ENCODE measurements around the gene GMDS.

GMDS gene

GRCh38 chr6:1720620-1721322 is 524.6 kb downstream of the GMDS start:
- Histone ChIP-seq H3K9me3 (ENCODE audit: insufficient read depth, low read depth, low read length) (no peaks in the 10 kb centered on the region), H3K36me3 (ENCODE audit: insufficient read depth, low read length) (no peaks in the 10 kb centered on the region; the same call in 1 of the 2 replicates), H3K4me3 (ENCODE audit: low read length, poor library complexity, severe bottlenecking) (no peak overlapping the region), H4K20me1 (ENCODE audit: insufficient read depth, low read length, poor library complexity, severe bottlenecking) (no peaks in the 10 kb centered on the region), H3K4me2 (ENCODE audit: low read depth, low read length, poor library complexity, severe bottlenecking) (no peak overlapping the region), H3K79me2 (ENCODE audit: insufficient read depth, low read length) (no peaks in the 10 kb centered on the region), H3F3A (ENCODE audit: low read depth) (no peaks in the 10 kb centered on the region), H2AFZ (ENCODE audit: low read length) (no peak overlapping the region), H3K9ac (ENCODE audit: low read depth, low read length, poor library complexity, severe bottlenecking) (no peak overlapping the region), H3K27me3 (ENCODE audit: insufficient read depth, low read length, poor library complexity, severe bottlenecking) (no peaks in the 10 kb centered on the region), H3K9me2 (replicated peaks; ENCODE audit: low read depth, low read length) (no peaks in the 10 kb centered on the region), H3K4me1 (ENCODE audit: insufficient read depth, low read length, poor library complexity, severe bottlenecking) (peaks cover 11% of the 10 kb centered on the region)
- no peak for TF ChIP-seq EZH2phosphoT487 (IDR thresholded peaks at IDR 0.05; ENCODE audit: borderline replicate concordance)
- no peak for TF ChIP-seq CTCF (conservative IDR thresholded peaks at IDR 0.05; ENCODE audit: low read length)

DNA sequence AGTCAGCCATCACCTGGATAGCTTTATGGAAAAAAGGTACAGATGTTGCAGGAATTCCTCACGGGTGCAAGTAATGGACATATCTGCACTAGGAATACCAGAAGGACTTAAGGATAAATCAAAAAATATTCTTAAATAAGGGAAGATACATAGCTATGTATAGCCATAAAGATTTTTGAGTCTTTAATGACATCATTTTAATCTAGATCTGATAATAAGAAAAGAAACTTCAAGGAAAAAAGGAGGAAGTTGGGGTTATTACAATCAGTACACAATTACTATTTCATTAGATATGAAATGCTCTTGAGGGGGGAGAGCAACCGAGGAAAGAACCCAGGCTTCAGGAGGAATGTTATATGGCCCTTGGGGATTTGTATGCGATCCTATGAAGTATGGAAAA is 525.5 kb downstream of the GMDS start:
- TF ChIP-seq EZH2phosphoT487 (IDR thresholded peaks at IDR 0.05; ENCODE audit: borderline replicate concordance) (no peak), CTCF (conservative IDR thresholded peaks at IDR 0.05; ENCODE audit: low read length) (no peak)
- no peak overlapping the region for H3K4me2 ChIP-seq (ENCODE audit: low read depth, low read length, poor library complexity, severe bottlenecking)
- H3K9me3 ChIP-seq (ENCODE audit: insufficient read depth, low read depth, low read length), result no peaks in the 10 kb centered on the region

GRCh38 chr6:1716868-1717267 is 528.5 kb downstream of the GMDS start:
- peaks cover 7% of the 10 kb centered on the region for H3K4me1 ChIP-seq (ENCODE audit: insufficient read depth, low read length, poor library complexity, severe bottlenecking)
- TF ChIP-seq EZH2phosphoT487 (IDR thresholded peaks at IDR 0.05; ENCODE audit: borderline replicate concordance), result no peak
- no peak for TF ChIP-seq CTCF (conservative IDR thresholded peaks at IDR 0.05; ENCODE audit: low read length)
- H3K27me3 ChIP-seq (ENCODE audit: insufficient read depth, low read length, poor library complexity, severe bottlenecking), result no peaks in the 10 kb centered on the region
- no peak overlapping the region for H3K4me2 ChIP-seq (ENCODE audit: low read depth, low read length, poor library complexity, severe bottlenecking)
- H2AFZ ChIP-seq (ENCODE audit: low read length), result no peak overlapping the region
- H3K9ac ChIP-seq (ENCODE audit: low read depth, low read length, poor library complexity, severe bottlenecking), result no peak overlapping the region
- no peaks in the 10 kb centered on the region for H3K79me2 ChIP-seq (ENCODE audit: insufficient read depth, low read length)
- no peak overlapping the region for H3K4me3 ChIP-seq (ENCODE audit: low read length, poor library complexity, severe bottlenecking)
- no peaks in the 10 kb centered on the region for H3K36me3 ChIP-seq (ENCODE audit: insufficient read depth, low read length)
- H3K9me2 ChIP-seq (replicated peaks; ENCODE audit: low read depth, low read length), result no peaks in the 10 kb centered on the region
- H3K9me3 ChIP-seq (ENCODE audit: insufficient read depth, low read depth, low read length), result no peaks in the 10 kb centered on the region
- no peaks in the 10 kb centered on the region for H4K20me1 ChIP-seq (ENCODE audit: insufficient read depth, low read length, poor library complexity, severe bottlenecking)
- no peaks in the 10 kb centered on the region for H3F3A ChIP-seq (ENCODE audit: low read depth)

More for the DNA sequence above, 525.5 kb downstream of the GMDS start:
- no peaks in the 10 kb centered on the region for H3K9me2 ChIP-seq (replicated peaks; ENCODE audit: low read depth, low read length)
- H3K36me3 ChIP-seq (ENCODE audit: insufficient read depth, low read length), result no peaks in the 10 kb centered on the region
- no peak overlapping the region for H3K9ac ChIP-seq (ENCODE audit: low read depth, low read length, poor library complexity, severe bottlenecking)
- H3K27me3 ChIP-seq (ENCODE audit: insufficient read depth, low read length, poor library complexity, severe bottlenecking), result no peaks in the 10 kb centered on the region
- no peaks in the 10 kb centered on the region for H4K20me1 ChIP-seq (ENCODE audit: insufficient read depth, low read length, poor library complexity, severe bottlenecking)
- no peak overlapping the region for H2AFZ ChIP-seq (ENCODE audit: low read length)
- H3K79me2 ChIP-seq (ENCODE audit: insufficient read depth, low read length), result no peaks in the 10 kb centered on the region
- H3F3A ChIP-seq (ENCODE audit: low read depth), result no peaks in the 10 kb centered on the region
- peaks cover 9% of the 10 kb centered on the region for H3K4me1 ChIP-seq (ENCODE audit: insufficient read depth, low read length, poor library complexity, severe bottlenecking)
- H3K4me3 ChIP-seq (ENCODE audit: low read length, poor library complexity, severe bottlenecking), result no peak overlapping the region

Data from Loucy (cell line).